ES-I3 (cell line): ENCODE measurements around the gene UNC45B.
"Not testable (repeated sequence)": the region's sequence is repeated elsewhere in the genome, so short reads cannot be mapped to it uniquely, and the experiment has no call there.

ENCODE experiments used
- H3K36me3 ChIP-seq: 2 replicates; pipeline ENCODE4 v1.6.1; 2013; ENCODE audit warnings: mild to moderate bottlenecking, low read length, control low read depth, moderate library complexity; ENCODE audit not compliant: insufficient read depth
- H3K4me1 ChIP-seq: 2 replicates; pipeline ENCODE4 v1.6.1; 2013; ENCODE audit warnings: mild to moderate bottlenecking, control low read depth, low read length; ENCODE audit not compliant: insufficient read depth
- H3K9ac ChIP-seq: 2 replicates; pipeline ENCODE4 v1.6.1; 2013; ENCODE audit warnings: low read depth, mild to moderate bottlenecking, low read length, moderate library complexity
- H3K9me3 ChIP-seq: 2 replicates; pipeline ENCODE4 v1.6.1; 2013; ENCODE audit warnings: mild to moderate bottlenecking, low read length, moderate library complexity; ENCODE audit not compliant: control insufficient read depth, insufficient read depth

Gene UNC45B

GRCh38 chr17:35151080-35151479 is 3.5 kb downstream of the UNC45B start:
- not testable (repeated sequence) for H3K9me3 ChIP-seq, H3K36me3 ChIP-seq, H3K9ac ChIP-seq
- H3K4me1 ChIP-seq: peaks cover 17% of the 10 kb centered on the region; the same call in 1 of the 2 replicates

GRCh38 chr17:35152421-35153140 is 5.0 kb downstream of the UNC45B start:
- Histone ChIP-seq H3K4me1 (peaks cover 8% of the 10 kb centered on the region; the same call in 1 of the 2 replicates), H3K9me3 (no peaks in the 10 kb centered on the region), H3K36me3 (no peaks in the 10 kb centered on the region), H3K9ac (no peak overlapping the region)

- no peaks in the 10 kb centered on the region for H3K4me1 ChIP-seq
- no peaks in the 10 kb centered on the region for H3K36me3 ChIP-seq
- no peak overlapping the region for H3K9ac ChIP-seq
- H3K9me3 ChIP-seq: no peaks in the 10 kb centered on the region
Observed at GRCh38 chr17:35154196-35155165, 6.9 kb downstream of the UNC45B start.

GRCh38 chr17:35155246-35155645 is 7.6 kb downstream of the UNC45B start:
- no peaks in the 10 kb centered on the region for H3K36me3 ChIP-seq
- no peak overlapping the region for H3K9ac ChIP-seq
- no peaks in the 10 kb centered on the region for H3K9me3 ChIP-seq
- H3K4me1 ChIP-seq: no peaks in the 10 kb centered on the region

- H3K9me3 ChIP-seq: no peaks in the 10 kb centered on the region
- no peaks in the 10 kb centered on the region for H3K4me1 ChIP-seq
- no peak overlapping the region for H3K9ac ChIP-seq
- no peaks in the 10 kb centered on the region for H3K36me3 ChIP-seq
Observed at GRCh38 chr17:35159940-35160339, 12.3 kb downstream of the UNC45B start.

GRCh38 chr17:35160354-35161201 is 13.0 kb downstream of the UNC45B start:
- Histone ChIP-seq H3K9me3 (no peaks in the 10 kb centered on the region), H3K4me1 (no peaks in the 10 kb centered on the region), H3K9ac (no peak overlapping the region), H3K36me3 (no peaks in the 10 kb centered on the region)

GRCh38 chr17:35161281-35161761 is 13.7 kb downstream of the UNC45B start:
- Histone ChIP-seq H3K4me1 (no peaks in the 10 kb centered on the region), H3K36me3 (no peaks in the 10 kb centered on the region), H3K9ac (no peak overlapping the region), H3K9me3 (no peaks in the 10 kb centered on the region)

- H3K36me3 ChIP-seq: no peaks in the 10 kb centered on the region
- no peak overlapping the region for H3K9ac ChIP-seq
- no peaks in the 10 kb centered on the region for H3K9me3 ChIP-seq
- no peaks in the 10 kb centered on the region for H3K4me1 ChIP-seq
Observed at GRCh38 chr17:35162755-35163154, 15.1 kb downstream of the UNC45B start.

GRCh38 chr17:35163886-35164285 is 16.3 kb downstream of the UNC45B start:
- Histone ChIP-seq H3K9me3 (no peaks in the 10 kb centered on the region), H3K4me1 (no peaks in the 10 kb centered on the region), H3K9ac (no peak overlapping the region), H3K36me3 (no peaks in the 10 kb centered on the region)

- no peak overlapping the region for H3K9ac ChIP-seq
Observed at GRCh38 chr17:35164716-35165115, 17.1 kb downstream of the UNC45B start.

GRCh38 chr17:35166526-35166925 is 18.9 kb downstream of the UNC45B start:
- no peak overlapping the region for H3K9ac ChIP-seq

More at GRCh38 chr17:35164716-35165115, 17.1 kb downstream of the UNC45B start:
- Histone ChIP-seq H3K9me3 (no peaks in the 10 kb centered on the region), H3K36me3 (no peaks in the 10 kb centered on the region), H3K4me1 (no peaks in the 10 kb centered on the region)

GRCh38 chr17:35167046-35167445 is 19.4 kb downstream of the UNC45B start:
- Histone ChIP-seq H3K36me3 (no peaks in the 10 kb centered on the region), H3K9me3 (no peaks in the 10 kb centered on the region), H3K9ac (no peak overlapping the region), H3K4me1 (no peaks in the 10 kb centered on the region)

More at GRCh38 chr17:35166526-35166925, 18.9 kb downstream of the UNC45B start:
- Histone ChIP-seq H3K4me1 (no peaks in the 10 kb centered on the region), H3K9me3 (no peaks in the 10 kb centered on the region), H3K36me3 (no peaks in the 10 kb centered on the region)

GRCh38 chr17:35167666-35168065 is 20.0 kb downstream of the UNC45B start:
- H3K4me1 ChIP-seq: no peaks in the 10 kb centered on the region
- no peaks in the 10 kb centered on the region for H3K9me3 ChIP-seq
- no peaks in the 10 kb centered on the region for H3K36me3 ChIP-seq
- no peak overlapping the region for H3K9ac ChIP-seq

GRCh38 chr17:35169835-35170363 is 22.3 kb downstream of the UNC45B start:
- no peaks in the 10 kb centered on the region for H3K9me3 ChIP-seq
- no peaks in the 10 kb centered on the region for H3K4me1 ChIP-seq
- H3K9ac ChIP-seq: no peak overlapping the region
- no peaks in the 10 kb centered on the region for H3K36me3 ChIP-seq
